NCI-H128 (cell line): ENCODE results near the gene ZNF585A.

Experiments used
- DNase-seq: peaks from one replicate; lab custom pipeline; 2025; ENCODE audit not compliant: unreplicated experiment; lab: John Stamatoyannopoulos, UW

ZNF585A gene

DNA sequence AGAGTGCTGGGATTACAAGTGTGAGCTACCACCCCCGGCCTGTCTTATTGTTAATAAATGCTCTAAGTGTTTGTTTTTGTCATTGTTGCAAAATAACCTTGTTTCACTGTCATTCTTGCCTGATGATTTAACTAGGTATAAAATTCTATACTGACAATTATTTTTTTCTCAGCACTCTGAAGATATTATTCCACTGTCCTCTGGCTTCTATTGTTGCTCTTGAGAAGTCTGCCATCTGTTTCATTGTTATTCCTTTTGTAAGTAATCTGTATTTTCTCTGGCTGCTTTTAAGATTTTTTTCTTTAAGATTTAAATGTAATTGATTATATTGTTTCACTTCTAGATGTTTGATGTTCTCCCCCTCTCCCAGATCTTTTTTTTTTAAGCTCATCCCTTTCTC, 76.6 kb downstream of the ZNF585A start:
- no peak for DNase-seq
